ENCODE results near the gene PPARD. TPM values are rescaled to one million over a fixed set of nuclear protein-coding genes. Genes with fewer than 3 reads are reported as not detected.
A peak's percentile ranks its signal among the peaks of the same experiment; 100 is the strongest.

Gene PPARD
- total and polyA plus RNA-seq, 8 donors: 21.0 to 28.4 (median 23.9) TPM

DNA sequence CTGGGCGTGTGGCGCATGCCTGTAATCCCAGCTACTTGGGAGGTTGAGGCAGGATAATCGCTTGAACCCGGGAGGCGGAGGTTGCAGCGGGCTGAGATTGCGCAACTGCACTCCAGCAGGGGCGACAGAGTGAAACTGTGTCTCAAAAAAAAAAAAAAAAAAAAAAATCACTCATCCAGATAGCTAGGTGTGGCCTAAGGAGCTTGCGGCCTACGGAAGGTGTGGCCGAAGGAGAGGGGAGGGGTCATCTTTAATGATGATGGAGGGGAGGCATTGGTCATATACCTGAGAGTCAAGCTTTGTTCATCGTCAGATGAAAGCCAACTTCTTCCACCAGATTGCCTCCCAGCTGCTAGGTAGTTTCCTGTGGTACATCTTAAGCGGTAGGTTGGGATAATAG, 801 bp upstream of the PPARD start:
- Histone ChIP-seq H3K4me1 (peaks cover 4 to 40% of the 10 kb centered on the region in 2 donors), H3K27ac (peak overlapping the region; percentile 33 to 87), H3K27me3 (no peaks in the 10 kb centered on the region), H3K4me3 (no peak overlapping the region), H3K36me3 (peaks cover 0 to 8% of the 10 kb centered on the region in 2 donors), H3K9me3 (no peaks in the 10 kb centered on the region)
- no peak for TF ChIP-seq CTCF (IDR thresholded peaks at IDR 0.05)
- intact Hi-C loops (cut with DNase I): no loop called here
- DNase-seq (no peak), ATAC-seq (peak; percentile 15)

DNA sequence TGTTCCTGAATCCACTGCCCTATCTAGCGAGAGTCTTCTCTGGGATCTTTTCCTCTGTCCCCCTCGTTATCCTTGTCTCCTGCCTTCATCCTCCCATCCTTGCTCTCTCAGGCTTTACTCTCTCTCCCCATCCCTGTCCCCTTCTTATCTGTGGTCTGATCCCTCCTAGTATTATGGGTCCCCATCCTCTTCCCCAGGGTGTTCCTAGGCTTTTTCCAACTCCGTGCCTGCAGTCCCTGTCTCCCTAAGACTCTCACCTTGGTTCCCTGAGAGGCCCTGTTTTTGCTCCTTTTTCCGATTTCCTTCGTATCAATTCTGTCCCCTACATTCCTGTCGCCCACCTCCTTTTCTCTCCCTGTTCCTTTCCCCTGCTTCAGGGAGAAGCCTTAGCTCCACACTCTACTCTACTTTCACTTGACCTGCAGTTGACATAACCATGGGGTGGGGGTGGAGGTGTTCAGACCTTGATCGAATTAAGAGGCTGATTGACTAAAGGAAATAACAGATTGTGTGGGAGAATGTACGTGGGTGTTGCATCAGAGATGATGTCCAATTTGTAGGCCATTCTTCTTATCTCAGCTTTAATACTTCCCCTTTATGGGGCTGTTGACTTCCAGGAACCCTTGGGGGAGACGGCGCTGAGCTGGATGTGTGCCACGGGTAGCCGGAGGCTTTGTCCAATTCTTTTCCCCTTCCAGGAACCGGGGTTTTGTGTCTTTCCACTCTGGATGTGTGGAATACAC, 905 bp downstream of the PPARD start:
- DNase-seq (peak; percentile 26 to 86 (median 59)), ATAC-seq (peak; percentile 3)
- Histone ChIP-seq H3K27me3 (no peaks in the 10 kb centered on the region), H3K36me3 (peaks cover 0 to 25% of the 10 kb centered on the region in 2 donors), H3K4me3 (peak overlapping the region; percentile 97 to 98), H3K27ac (peak overlapping the region; percentile 87 to 91), H3K4me1 (peaks cover 4 to 45% of the 10 kb centered on the region in 2 donors), H3K9me3 (no peaks in the 10 kb centered on the region)
- no peak for TF ChIP-seq CTCF (IDR thresholded peaks at IDR 0.05)
- intact Hi-C loops (cut with DNase I): loop anchor here in 1 of 2 donors (2.0 kb wide), 1 partner anchor 108 kb away; no protein-coding TSS in a partner anchor

DNA sequence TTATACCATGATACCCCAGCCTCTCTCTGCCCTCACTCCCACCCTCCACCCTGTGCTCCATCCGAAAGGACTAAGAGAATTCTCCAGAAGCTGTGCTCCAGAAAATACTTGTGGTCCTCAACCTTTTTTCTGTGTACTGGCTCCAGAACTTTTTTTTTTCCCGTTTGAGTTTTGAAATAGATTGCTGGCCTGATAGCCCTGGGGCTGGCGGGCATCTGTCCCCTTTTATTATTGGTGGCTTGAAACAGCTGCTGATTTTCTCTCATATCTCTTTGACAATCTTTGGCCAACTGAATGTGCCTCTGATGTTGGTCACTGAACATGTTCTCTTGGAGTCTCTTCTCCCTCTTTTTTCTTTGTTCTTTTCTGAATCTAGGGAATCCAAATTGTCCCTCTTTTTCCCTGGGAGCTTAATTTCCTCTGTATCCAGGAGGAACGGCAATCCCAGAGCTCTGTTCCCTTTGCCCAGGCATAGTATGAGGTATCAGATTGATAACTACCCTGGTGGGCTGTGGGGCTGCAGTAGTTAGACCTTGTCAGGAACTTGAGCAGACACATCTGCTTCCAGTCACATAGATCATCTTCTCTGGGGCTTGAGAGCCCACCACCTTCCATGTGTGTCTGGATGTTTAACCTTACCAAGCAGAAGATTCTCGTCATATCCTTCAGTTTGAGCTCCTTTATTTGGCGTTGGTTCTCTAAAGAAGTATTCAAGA, 1.6 kb downstream of the PPARD start:
- peaks cover 0 to 32% of the 10 kb centered on the region in 2 donors for H3K36me3 ChIP-seq
- H3K27ac ChIP-seq: peak overlapping the region; percentile 87 to 91
- H3K27me3 ChIP-seq: no peaks in the 10 kb centered on the region
- no peak for ATAC-seq
- TF ChIP-seq CTCF (IDR thresholded peaks at IDR 0.05): no peak
- H3K4me1 ChIP-seq: peaks cover 4 to 45% of the 10 kb centered on the region in 2 donors
- peak overlapping the region; percentile 97 to 98 for H3K4me3 ChIP-seq
- intact Hi-C loops (cut with DNase I): loop anchor here in 1 of 2 donors (2.0 kb wide), 1 partner anchor 107 kb away; no protein-coding TSS in a partner anchor
- no peaks in the 10 kb centered on the region for H3K9me3 ChIP-seq
- no peak for DNase-seq

DNA sequence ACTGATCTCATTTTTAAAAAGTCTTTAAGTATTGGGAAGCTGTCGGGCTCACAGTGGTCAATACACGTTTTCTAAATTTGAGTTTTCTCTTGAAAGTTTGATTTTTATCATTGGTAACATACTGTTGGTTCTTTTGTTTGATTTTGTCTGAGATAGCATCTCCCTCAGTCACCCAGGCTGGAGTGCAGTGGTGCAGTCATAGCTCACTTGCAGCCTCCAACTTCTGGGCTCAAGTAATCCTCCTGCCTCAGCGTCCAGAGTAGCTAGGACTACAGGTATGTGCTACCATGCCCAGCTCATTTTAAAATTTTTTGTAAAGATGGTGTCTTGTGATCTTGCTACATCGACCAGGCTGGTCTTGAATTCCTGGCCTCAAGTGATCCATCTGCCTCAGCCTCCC, 9.1 kb downstream of the PPARD start:
- Histone ChIP-seq H3K9me3 (no peaks in the 10 kb centered on the region), H3K36me3 (peaks cover 0 to 93% of the 10 kb centered on the region in 2 donors), H3K4me3 (no peak overlapping the region), H3K27ac (no peak overlapping the region), H3K27me3 (no peaks in the 10 kb centered on the region), H3K4me1 (peaks cover 0 to 5% of the 10 kb centered on the region in 2 donors)
- ATAC-seq (no peak), DNase-seq (no peak)
- intact Hi-C loops (cut with DNase I): no loop called here
- no peak for TF ChIP-seq CTCF (IDR thresholded peaks at IDR 0.05)

GRCh38 chr6:35352735-35353134, 10.4 kb downstream of the PPARD start:
- TF ChIP-seq CTCF (IDR thresholded peaks at IDR 0.05): no peak
- DNase-seq (no peak), ATAC-seq (no peak)
- Histone ChIP-seq H3K9me3 (no peaks in the 10 kb centered on the region), H3K4me3 (no peak overlapping the region), H3K27ac (no peak overlapping the region), H3K4me1 (no peaks in the 10 kb centered on the region), H3K27me3 (no peaks in the 10 kb centered on the region), H3K36me3 (peaks cover 0 to 93% of the 10 kb centered on the region in 2 donors)
- intact Hi-C loops (cut with DNase I): no loop called here
